Renal cortex interstitium (tissue), 11 donors: ENCODE results near the gene SDK1. TPM values are rescaled to one million over a fixed set of nuclear protein-coding genes. Genes with fewer than 3 reads are reported as not detected.
"Not testable (repeated sequence)": the region's sequence is repeated elsewhere in the genome, so short reads cannot be mapped to it uniquely, and the experiment has no call there.

Source experiments
- DNase-seq, 11 donors: peaks; one replicate each; pipeline ENCODE4 v3.0.0-alpha.2; 2013; ENCODE audit warnings: low read depth in 9 of 11, low spot score in 4 of 11; ENCODE audit errors: extremely low read depth in 1 of 11
- polyA plus RNA-seq, 3 donors: library from polyadenylated mRNA; unstranded; fragments of 120-200 nt; gene quantifications; one replicate each; pipeline ENCODE4 v1.2.1, GENCODE V29; 2013; ENCODE audit not compliant: insufficient read length in 3 of 3

Gene SDK1
- polyA plus RNA-seq, 3 donors = 5.9 to 9.1 (median 7.6) TPM

DNA sequence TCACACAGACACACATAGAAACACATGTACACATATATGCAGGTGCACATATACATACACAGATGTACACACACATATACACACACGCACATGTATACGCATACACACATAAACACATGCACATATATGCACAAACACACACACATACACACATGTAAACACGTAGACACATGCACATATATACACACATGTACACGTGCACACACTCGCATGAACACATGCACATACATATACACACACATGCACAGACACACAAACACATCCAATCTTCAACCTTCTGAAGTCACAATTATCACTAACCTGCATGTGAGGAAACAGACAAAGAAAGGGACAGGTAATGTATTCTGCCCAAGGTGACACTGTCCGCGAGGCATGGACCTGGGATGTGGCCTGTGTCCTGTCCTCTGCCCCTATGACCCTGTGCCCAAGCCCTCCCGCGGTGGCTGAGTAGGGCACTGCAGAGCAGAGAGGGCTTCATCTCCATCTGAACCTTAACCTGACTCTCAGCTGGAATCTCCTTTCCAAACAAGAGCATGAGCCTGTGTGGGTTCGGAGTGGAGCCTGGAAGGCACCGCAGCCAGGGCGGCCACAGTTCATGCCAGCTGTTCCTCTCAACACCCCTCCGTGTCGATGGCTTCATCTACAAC lies 660.9 kb downstream of the SDK1 start:
- DNase-seq = no peak

GRCh38 chr7:3963768-3964167 lies 662.7 kb downstream of the SDK1 start:
- DNase-seq = not testable (repeated sequence)

GRCh38 chr7:3964980-3965606 lies 664.0 kb downstream of the SDK1 start:
- DNase-seq = no peak

- no peak for DNase-seq
Measured at GRCh38 chr7:3965794-3966395, 664.8 kb downstream of the SDK1 start.

- DNase-seq = no peak
Measured at GRCh38 chr7:3968234-3968633, 667.2 kb downstream of the SDK1 start.

DNA sequence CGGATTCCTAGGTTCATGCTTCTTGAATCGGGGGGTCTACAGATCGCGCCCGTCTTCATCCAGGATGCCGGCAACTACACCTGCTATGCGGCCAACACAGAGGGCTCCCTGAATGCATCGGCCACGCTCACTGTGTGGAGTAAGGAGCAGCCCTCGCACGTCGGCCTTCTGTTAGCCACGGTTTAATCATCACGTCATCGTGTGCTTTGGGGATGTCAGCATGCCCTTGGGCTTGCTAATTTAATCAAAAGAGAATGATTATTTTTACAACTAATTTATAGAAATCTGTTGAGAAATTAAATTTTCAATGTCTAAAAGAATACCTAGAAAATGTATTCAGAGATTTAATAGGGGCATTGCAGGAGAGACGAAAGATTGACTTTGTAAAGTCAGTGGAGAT lies 668.2 kb downstream of the SDK1 start:
- no peak for DNase-seq

- DNase-seq = no peak
Measured at GRCh38 chr7:3971323-3971722, 670.3 kb downstream of the SDK1 start.

DNA sequence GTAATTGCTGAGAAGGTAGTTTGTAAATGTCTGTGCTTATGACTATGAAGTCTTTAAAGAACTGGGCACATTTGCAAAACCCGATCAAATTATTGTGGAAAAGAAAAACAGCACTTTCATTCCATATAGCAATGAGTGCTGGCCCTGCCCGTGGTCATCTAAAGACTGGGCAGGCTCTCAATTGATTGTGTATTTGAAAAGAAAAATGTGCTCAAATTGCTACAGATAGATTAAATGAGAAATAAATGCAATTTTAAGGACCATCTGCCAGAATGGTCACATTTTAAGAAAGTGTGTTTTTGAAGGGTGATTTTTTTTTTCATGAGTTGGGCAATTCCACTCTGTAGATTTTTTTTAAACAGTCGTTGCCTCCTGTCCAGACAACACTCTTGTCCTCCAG lies 672.2 kb downstream of the SDK1 start:
- no peak for DNase-seq

- no peak for DNase-seq
Measured at GRCh38 chr7:3974329-3974728, 673.3 kb downstream of the SDK1 start.

DNA sequence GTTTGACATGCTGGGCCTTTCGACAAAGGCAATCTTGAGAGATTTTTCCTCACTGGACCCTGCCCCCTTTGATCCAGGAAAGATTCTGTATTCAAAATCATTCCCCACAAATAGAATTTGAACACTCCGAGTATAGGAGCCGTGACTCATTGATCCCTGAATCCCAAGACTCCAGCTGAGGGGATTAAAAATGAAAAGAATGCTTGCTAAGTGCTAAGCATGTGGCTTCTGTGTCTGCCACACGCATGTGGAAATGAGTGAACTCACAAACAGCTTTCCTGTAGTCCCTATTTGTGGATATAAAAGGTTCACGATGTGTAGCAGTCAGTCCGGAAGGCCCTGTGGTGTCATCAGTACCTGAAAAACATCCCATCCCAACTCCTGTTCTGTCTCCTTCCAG lies 674.3 kb downstream of the SDK1 start:
- DNase-seq = no peak

DNA sequence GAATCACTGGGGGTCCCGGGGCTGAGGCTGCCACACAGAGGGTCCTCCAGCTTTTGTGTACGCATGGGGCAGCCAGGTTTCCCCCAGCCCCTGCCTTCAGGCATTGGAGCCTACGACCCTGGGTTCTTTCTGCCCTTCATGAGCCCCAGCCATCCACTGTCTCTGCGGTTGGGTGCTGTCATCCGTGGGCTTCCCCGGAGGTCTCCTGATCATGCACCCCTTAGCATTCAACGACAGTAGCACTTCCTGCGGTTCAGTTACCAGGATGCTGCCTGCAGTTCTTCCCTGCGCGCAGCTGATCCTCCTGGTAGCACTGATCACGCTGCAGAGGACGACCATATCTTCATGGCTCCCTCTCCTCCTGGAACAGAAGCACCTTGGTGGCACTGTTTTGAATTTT lies 676.3 kb downstream of the SDK1 start:
- no peak for DNase-seq

DNA sequence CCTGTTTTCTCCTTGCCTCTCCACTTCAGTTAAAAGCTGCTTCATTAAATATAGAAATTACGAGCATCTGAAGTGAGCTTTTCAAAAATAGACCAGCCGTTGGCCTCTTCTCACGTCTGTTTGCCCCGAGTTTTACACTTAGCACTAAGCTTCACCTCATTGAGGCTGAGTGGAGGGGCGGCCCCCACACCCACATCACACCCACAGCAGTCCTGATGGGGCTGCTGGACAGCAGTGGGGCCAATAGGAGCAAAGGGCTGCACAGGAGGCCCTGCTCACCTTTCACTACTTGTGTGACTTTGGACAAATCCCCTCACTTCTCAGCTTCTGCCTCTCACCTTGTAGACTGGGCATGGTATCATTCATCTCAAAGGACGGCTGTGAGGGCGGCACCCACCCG lies 677.8 kb downstream of the SDK1 start:
- no peak for DNase-seq

DNA sequence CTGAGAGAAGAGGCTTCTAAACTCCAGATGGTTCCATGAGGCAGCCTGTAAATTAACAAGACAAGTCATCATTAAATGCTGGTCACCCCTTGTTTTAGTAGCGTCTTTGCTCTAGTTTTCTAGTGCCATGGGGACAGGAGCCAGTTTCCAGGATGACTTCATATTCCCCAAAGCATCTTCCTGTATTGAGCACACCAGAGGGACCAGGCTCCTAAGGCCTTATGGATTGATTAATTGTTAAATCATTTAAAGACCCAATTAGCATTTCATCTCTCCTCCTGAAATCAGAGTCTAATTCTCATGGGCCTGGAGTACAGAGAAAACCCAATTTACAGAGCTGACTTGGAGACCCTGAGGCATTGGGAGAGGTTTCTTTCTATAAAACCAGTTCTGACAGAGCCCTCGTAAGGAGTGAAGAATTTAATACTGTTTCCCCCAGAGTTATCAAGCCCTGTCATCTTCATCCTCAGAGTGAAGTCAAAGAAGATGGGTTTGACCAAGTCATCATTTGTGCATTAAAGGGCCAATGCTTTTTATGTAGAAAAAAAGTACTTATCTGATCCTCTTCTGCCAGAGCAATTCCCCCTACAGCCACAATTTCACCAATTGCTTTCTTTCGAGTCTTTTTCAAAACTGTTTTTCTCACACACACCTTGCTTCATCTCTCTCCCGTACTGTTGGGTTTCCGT lies 678.7 kb downstream of the SDK1 start:
- no peak for DNase-seq

DNA sequence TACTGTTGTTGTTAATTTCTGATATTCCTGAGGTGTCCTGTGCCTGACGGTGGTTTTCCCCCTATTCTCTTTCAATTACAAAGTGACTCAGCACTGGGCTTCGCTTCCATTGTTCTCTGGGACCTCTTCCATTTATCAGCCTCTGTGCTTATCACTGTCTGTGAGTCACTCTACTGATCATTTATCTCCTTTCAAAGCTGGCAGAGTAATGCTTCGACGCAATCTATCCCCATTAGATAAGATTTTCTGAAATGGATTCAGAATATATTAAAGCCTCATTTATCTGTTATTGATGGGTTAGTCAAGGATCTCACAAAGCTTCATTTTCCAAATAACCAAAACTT lies 679.2 kb downstream of the SDK1 start:
- no peak for DNase-seq

- DNase-seq = no peak
Measured at GRCh38 chr7:3981281-3981680, 680.2 kb downstream of the SDK1 start.

- DNase-seq = no peak
Measured at GRCh38 chr7:3984456-3984855, 683.4 kb downstream of the SDK1 start.

DNA sequence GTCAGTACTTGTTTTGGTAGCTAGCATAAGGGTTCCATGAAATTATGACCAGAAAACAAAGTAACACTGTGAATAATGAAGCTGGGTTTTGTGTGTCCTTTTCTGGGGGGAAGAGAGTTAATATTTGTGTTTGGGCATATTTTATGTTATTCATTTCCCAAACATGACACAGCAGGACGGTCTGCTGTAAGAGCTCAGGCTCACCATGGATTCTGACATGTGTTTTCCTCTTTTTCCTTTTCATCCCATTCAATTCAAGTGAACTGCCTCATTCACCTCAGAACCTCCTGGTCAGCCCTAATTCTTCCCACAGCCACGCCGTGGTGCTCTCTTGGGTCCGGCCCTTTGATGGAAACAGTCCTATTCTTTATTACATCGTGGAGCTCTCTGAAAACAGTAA lies 685.9 kb downstream of the SDK1 start:
- DNase-seq = no peak

DNA sequence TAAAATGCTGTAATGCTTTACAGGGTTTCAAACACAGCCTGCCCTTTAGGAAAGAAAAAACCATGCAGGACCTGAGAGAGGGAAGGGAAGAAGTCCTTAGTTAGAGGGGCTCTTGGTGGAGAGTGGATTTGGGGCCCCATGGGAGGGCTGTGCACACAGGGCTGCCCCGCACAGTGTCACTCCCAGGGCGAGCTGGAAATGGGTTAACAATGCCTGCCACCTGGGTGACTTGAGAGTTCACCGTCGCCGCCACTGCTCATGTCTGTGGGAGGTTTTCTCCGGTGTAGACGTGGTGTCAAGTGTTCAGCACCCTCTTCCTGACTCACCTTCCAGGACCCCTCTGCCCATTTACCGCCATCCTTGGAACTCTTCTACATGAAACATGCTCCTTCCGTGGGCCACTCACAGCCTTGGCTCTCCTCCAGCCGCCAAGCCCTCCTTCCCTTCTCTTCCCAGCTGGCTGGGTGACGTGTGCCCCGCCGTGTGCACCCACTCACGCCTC lies 686.4 kb downstream of the SDK1 start:
- DNase-seq = no peak

- DNase-seq = no peak
Measured at GRCh38 chr7:3989723-3990122, 688.7 kb downstream of the SDK1 start.

DNA sequence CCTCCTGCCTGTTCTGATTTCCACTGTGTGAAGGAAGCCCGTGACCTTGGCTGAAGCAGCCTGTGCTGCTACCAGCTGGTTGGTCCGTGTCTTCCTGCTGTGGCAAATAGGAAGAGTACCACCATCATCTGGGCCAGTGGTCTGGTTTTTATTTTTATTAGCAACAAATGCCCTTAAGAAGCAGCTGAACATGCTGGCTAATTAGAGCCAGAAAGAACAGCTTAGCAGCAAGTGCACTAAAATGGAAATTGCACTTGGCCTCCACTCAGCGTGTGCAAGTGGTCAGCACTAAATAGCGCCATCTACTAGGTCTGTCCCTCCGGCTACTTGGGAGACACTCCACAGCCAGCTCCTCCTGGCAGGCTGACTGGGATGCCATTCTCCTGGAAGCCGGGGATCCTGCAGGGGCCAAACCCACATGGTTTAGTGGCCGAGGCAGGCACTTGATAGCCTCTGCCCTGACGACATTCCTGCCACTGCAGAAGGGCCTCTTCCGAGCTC lies 690.7 kb downstream of the SDK1 start:
- no peak for DNase-seq
